Astrocyte (in vitro differentiated cells and primary cell): ENCODE measurements around the gene ATP11C. TPM values are rescaled to one million over a fixed set of nuclear protein-coding genes. Genes with fewer than 3 reads are reported as not detected.
"Not testable (repeated sequence)": the region's sequence is repeated elsewhere in the genome, so short reads cannot be mapped to it uniquely, and the experiment has no call there.

Experiments
- DNase-seq: peaks from one replicate; pipeline ENCODE4 v3.0.0-alpha.2; 2010; ENCODE audit warnings: low read depth
- FAIRE-seq: peaks from 2 replicates; lab custom pipeline; 2011; peaks lifted over from hg19 to GRCh38; lab: Jason Lieb, UNC
- H2AFZ ChIP-seq: 2 replicates; pipeline ENCODE4 v1.6.0; 2012; ENCODE audit warnings: low read depth, low read length, inconsistent platforms
- H3K27ac ChIP-seq: 2 replicates; pipeline ENCODE4 v1.5.1; 2011; ENCODE audit warnings: low read depth, low read length, inconsistent platforms
- H3K27me3 ChIP-seq: 2 replicates; pipeline ENCODE4 v1.6.0; 2011; ENCODE audit warnings: low read length, inconsistent platforms; ENCODE audit not compliant: insufficient read depth
- H3K36me3 ChIP-seq: 2 replicates; pipeline ENCODE4 v1.5.1; 2011; ENCODE audit warnings: low read length, inconsistent platforms; ENCODE audit not compliant: insufficient read depth
- H3K4me1 ChIP-seq: 2 replicates; pipeline ENCODE4 v1.5.1; 2011; ENCODE audit warnings: low read length, inconsistent platforms; ENCODE audit not compliant: insufficient read depth
- H3K4me2 ChIP-seq: 2 replicates; pipeline ENCODE4 v1.6.0; 2012; ENCODE audit warnings: low read length, inconsistent platforms
- H3K4me3 ChIP-seq: 2 replicates; pipeline ENCODE4 v1.5.1; 2011; ENCODE audit warnings: low read depth, mild to moderate bottlenecking, low read length, inconsistent platforms; ENCODE audit not compliant: insufficient read depth
- H3K79me2 ChIP-seq: 2 replicates; pipeline ENCODE4 v1.6.0; 2012; ENCODE audit warnings: mild to moderate bottlenecking, low read length, inconsistent platforms; ENCODE audit not compliant: insufficient read depth
- H3K9ac ChIP-seq: 2 replicates; pipeline ENCODE4 v1.6.0; 2012; ENCODE audit warnings: mild to moderate bottlenecking, low read length, inconsistent platforms
- H3K9me3 ChIP-seq: 2 replicates; pipeline ENCODE4 v1.5.1; 2012; ENCODE audit warnings: low read depth, mild to moderate bottlenecking, low read length, inconsistent platforms; ENCODE audit not compliant: insufficient read depth
- H4K20me1 ChIP-seq: 2 replicates; pipeline ENCODE4 v1.6.0; 2012; ENCODE audit warnings: low read length, inconsistent platforms; ENCODE audit not compliant: insufficient read depth
- H3K27ac Mint-ChIP-seq: one replicate; pipeline ENCODE4 v1.8.0; 2021; ENCODE audit warnings: mild to moderate bottlenecking, mixed read lengths; ENCODE audit not compliant: unreplicated experiment
- H3K27me3 Mint-ChIP-seq: one replicate; pipeline ENCODE4 v1.8.0; 2021; ENCODE audit warnings: low read depth, mixed read lengths; ENCODE audit not compliant: unreplicated experiment
- H3K36me3 Mint-ChIP-seq: one replicate; pipeline ENCODE4 v1.8.0; 2021; ENCODE audit warnings: low read depth, mixed read lengths; ENCODE audit not compliant: unreplicated experiment
- H3K4me1 Mint-ChIP-seq: one replicate; pipeline ENCODE4 v1.8.0; 2021; ENCODE audit warnings: low read depth, mixed read lengths; ENCODE audit not compliant: unreplicated experiment
- H3K4me3 Mint-ChIP-seq: one replicate; pipeline ENCODE4 v1.8.0; 2021; ENCODE audit warnings: mild to moderate bottlenecking, moderate library complexity, mixed read lengths; ENCODE audit not compliant: unreplicated experiment
- H3K9me3 Mint-ChIP-seq: one replicate; pipeline ENCODE4 v1.8.0; 2021; ENCODE audit warnings: mild to moderate bottlenecking, mixed read lengths; ENCODE audit not compliant: unreplicated experiment
- EZH2 ChIP-seq: IDR thresholded peaks from 2 replicates; pipeline ENCODE4 v1.6.1; 2012; ENCODE audit warnings: mild to moderate bottlenecking, low read length, inconsistent platforms; ENCODE audit not compliant: insufficient read depth
- total RNA-seq: library from RNA; stranded (reverse); gene quantifications from 2 replicates; pipeline ENCODE4 v1.2.1, GENCODE V29; 2021
- TF ChIP-seq, protein P1 (sequence below): IDR thresholded peaks from 2 replicates; pipeline ENCODE4 v1.5.1; 2011; ENCODE audit warnings: low read depth, mild to moderate bottlenecking, inconsistent platforms, low read length, moderate library complexity; ENCODE audit not compliant: insufficient read depth

Gene ATP11C
- total RNA-seq, 1 donor from 2014 or later, result 24.6 TPM

DNA sequence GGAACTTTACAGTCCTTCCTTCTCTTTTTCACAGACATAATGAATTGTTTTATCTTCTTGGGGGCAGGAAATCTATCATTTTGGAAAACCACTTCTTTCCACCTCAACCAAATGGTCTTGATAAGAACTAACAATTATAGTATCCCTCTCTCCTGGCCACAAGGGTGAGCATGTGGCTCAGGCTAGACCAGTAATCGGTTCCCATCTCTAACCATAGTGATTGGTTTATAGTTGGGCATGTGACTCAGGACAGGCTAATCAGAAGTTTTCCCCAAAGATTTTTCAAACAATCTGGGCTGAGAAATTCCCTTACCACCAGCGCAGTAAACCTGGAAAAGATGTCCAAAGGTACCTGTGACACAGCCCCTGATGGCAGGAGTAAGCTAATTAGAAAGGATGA lies 36.4 kb upstream of the ATP11C start:
- H3K4me3 Mint-ChIP-seq, result no peak overlapping the region
- no peaks in the 10 kb centered on the region for H3K9me3 Mint-ChIP-seq
- no peaks in the 10 kb centered on the region for H3K36me3 Mint-ChIP-seq
- no peaks in the 10 kb centered on the region for H3K9me3 ChIP-seq
- DNase-seq (no peak), FAIRE-seq (no peak)
- H3K27ac ChIP-seq, result no peak overlapping the region
- H3K27me3 ChIP-seq, result no peaks in the 10 kb centered on the region
- H3K27ac Mint-ChIP-seq, result no peak overlapping the region
- H3K36me3 ChIP-seq, result no peaks in the 10 kb centered on the region
- H3K4me1 ChIP-seq, result no peaks in the 10 kb centered on the region
- no peak overlapping the region for H3K4me3 ChIP-seq
- no peaks in the 10 kb centered on the region for H3K27me3 Mint-ChIP-seq
- no peak overlapping the region for H3K4me2 ChIP-seq
- TF ChIP-seq, protein P1, sequence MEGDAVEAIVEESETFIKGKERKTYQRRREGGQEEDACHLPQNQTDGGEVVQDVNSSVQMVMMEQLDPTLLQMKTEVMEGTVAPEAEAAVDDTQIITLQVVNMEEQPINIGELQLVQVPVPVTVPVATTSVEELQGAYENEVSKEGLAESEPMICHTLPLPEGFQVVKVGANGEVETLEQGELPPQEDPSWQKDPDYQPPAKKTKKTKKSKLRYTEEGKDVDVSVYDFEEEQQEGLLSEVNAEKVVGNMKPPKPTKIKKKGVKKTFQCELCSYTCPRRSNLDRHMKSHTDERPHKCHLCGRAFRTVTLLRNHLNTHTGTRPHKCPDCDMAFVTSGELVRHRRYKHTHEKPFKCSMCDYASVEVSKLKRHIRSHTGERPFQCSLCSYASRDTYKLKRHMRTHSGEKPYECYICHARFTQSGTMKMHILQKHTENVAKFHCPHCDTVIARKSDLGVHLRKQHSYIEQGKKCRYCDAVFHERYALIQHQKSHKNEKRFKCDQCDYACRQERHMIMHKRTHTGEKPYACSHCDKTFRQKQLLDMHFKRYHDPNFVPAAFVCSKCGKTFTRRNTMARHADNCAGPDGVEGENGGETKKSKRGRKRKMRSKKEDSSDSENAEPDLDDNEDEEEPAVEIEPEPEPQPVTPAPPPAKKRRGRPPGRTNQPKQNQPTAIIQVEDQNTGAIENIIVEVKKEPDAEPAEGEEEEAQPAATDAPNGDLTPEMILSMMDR, result no peak
- no peak for TF ChIP-seq EZH2
- H3K9ac ChIP-seq, result no peak overlapping the region
- no peak overlapping the region for H2AFZ ChIP-seq
- H3K79me2 ChIP-seq, result no peaks in the 10 kb centered on the region
- no peaks in the 10 kb centered on the region for H3K4me1 Mint-ChIP-seq
- no peaks in the 10 kb centered on the region for H4K20me1 ChIP-seq

- Histone ChIP-seq H3K79me2 (no peaks in the 10 kb centered on the region), H3K9ac (no peak overlapping the region), H3K4me3 (no peak overlapping the region), H2AFZ (no peak overlapping the region), H3K9me3 (no peaks in the 10 kb centered on the region), H3K27me3 (no peaks in the 10 kb centered on the region), H3K4me2 (no peak overlapping the region), H3K4me1 (no peaks in the 10 kb centered on the region), H3K27ac (no peak overlapping the region), H4K20me1 (no peaks in the 10 kb centered on the region), H3K36me3 (no peaks in the 10 kb centered on the region)
- Mint-ChIP-seq H3K36me3 (no peaks in the 10 kb centered on the region), H3K27me3 (no peaks in the 10 kb centered on the region), H3K27ac (no peak overlapping the region), H3K4me1 (no peaks in the 10 kb centered on the region), H3K4me3 (no peak overlapping the region), H3K9me3 (no peaks in the 10 kb centered on the region)
- TF ChIP-seq, protein P1, result no peak
- TF ChIP-seq EZH2, result no peak
- FAIRE-seq (peak; percentile 85), DNase-seq (no peak)
Measured at GRCh38 chrX:139967750-139968149, 34.9 kb upstream of the ATP11C start.

- no peaks in the 10 kb centered on the region for H4K20me1 ChIP-seq
- FAIRE-seq, result no peak
- Mint-ChIP-seq H3K36me3 (no peaks in the 10 kb centered on the region), H3K27me3 (no peaks in the 10 kb centered on the region), H3K4me1 (no peaks in the 10 kb centered on the region), H3K9me3 (no peaks in the 10 kb centered on the region), H3K27ac (no peak overlapping the region), H3K4me3 (no peak overlapping the region)
- no peaks in the 10 kb centered on the region for H3K36me3 ChIP-seq
- no peak overlapping the region for H3K27ac ChIP-seq
- no peaks in the 10 kb centered on the region for H3K4me1 ChIP-seq
- no peaks in the 10 kb centered on the region for H3K79me2 ChIP-seq
- TF ChIP-seq EZH2, result no peak
- TF ChIP-seq, protein P1, result peak; percentile 14
- H2AFZ ChIP-seq, result no peak overlapping the region
- H3K27me3 ChIP-seq, result no peaks in the 10 kb centered on the region
- H3K9ac ChIP-seq, result no peak overlapping the region
- no peak for DNase-seq
- no peaks in the 10 kb centered on the region for H3K9me3 ChIP-seq
- H3K4me3 ChIP-seq, result no peak overlapping the region
- no peak overlapping the region for H3K4me2 ChIP-seq
Measured at GRCh38 chrX:139967300-139967699, 34.4 kb upstream of the ATP11C start.

DNA sequence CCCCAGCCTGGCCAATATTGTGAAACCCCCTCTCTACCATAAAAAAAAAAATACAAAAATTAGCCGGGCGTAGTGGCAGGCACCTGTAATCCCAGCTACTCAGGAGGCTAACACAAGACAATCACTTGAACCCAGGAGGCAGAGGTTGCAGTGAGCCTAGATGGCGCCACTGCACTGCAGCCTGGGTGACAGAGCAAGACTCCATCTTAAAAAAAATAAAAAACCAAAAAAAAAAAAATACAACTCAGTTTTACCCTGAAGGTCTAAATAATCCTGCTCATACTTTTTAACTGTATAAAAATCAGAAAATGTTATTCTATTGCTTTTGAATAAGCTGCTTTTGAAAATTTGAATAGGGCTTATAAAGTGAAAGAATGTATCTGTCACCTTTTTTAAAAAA lies 33.3 kb upstream of the ATP11C start:
- not testable (repeated sequence) for H3K4me1 Mint-ChIP-seq, H3K36me3 Mint-ChIP-seq, H3K27ac Mint-ChIP-seq

More for the DNA sequence above, 33.3 kb upstream of the ATP11C start:
- not testable (repeated sequence) for H3K4me3 ChIP-seq, H3K27me3 ChIP-seq, H3K4me2 ChIP-seq, DNase-seq, FAIRE-seq, H3K79me2 ChIP-seq, H3K27ac ChIP-seq, H3K36me3 ChIP-seq, H3K27me3 Mint-ChIP-seq, H3K4me1 ChIP-seq, H2AFZ ChIP-seq, H3K9me3 ChIP-seq, H3K4me3 Mint-ChIP-seq, H3K9ac ChIP-seq, H3K9me3 Mint-ChIP-seq, H4K20me1 ChIP-seq
